Hepatocyte (in vitro differentiated cells): ENCODE data around the gene SPOPL.
"Not testable (repeated sequence)": the region's sequence is repeated elsewhere in the genome, so short reads cannot be mapped to it uniquely, and the experiment has no call there.

Source experiments
- EZH2 ChIP-seq: fragments of 200-600 bp; sonication (generic); IDR thresholded peaks from 2 replicates; pipeline ENCODE4 v1.6.1; 2016; ENCODE audit warnings: antibody characterized with exemption, mild to moderate bottlenecking, borderline replicate concordance
- EZH2phosphoT487 ChIP-seq: fragments of 200-600 bp; sonication (generic); IDR thresholded peaks from one replicate; pipeline ENCODE4 v1.6.1; 2018; ENCODE audit warnings: antibody characterized with exemption, mild to moderate bottlenecking, low read depth, moderate library complexity; ENCODE audit not compliant: unreplicated experiment, severe bottlenecking
- TF ChIP-seq, protein P1 (sequence below): fragments of 200-600 bp; sonication (generic); IDR thresholded peaks from 2 replicates; pipeline ENCODE4 v1.5.1; 2016; ENCODE audit warnings: antibody characterized with exemption, mild to moderate bottlenecking; ENCODE audit not compliant: poor library complexity

DNA sequence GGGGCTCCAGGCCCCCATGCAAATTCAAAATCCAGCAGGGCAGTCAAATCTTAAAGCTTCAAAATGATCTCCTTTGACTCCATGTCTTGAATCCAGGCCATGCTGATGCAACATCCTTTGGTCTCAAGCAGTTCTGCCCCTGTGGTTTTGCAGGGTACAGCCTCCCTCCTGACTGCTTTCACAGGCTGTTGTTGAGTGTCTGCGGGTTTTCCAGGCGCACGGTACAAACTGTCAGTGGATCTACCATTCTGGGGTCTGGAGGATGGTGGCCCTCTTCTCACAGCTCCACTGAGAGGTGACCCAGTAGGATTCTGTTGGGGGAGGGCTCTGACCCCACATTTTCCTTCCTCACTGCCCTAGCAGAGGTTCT is 22.1 kb downstream of the SPOPL start:
- not testable (repeated sequence) for TF ChIP-seq EZH2, EZH2phosphoT487
- TF ChIP-seq, protein P1, sequence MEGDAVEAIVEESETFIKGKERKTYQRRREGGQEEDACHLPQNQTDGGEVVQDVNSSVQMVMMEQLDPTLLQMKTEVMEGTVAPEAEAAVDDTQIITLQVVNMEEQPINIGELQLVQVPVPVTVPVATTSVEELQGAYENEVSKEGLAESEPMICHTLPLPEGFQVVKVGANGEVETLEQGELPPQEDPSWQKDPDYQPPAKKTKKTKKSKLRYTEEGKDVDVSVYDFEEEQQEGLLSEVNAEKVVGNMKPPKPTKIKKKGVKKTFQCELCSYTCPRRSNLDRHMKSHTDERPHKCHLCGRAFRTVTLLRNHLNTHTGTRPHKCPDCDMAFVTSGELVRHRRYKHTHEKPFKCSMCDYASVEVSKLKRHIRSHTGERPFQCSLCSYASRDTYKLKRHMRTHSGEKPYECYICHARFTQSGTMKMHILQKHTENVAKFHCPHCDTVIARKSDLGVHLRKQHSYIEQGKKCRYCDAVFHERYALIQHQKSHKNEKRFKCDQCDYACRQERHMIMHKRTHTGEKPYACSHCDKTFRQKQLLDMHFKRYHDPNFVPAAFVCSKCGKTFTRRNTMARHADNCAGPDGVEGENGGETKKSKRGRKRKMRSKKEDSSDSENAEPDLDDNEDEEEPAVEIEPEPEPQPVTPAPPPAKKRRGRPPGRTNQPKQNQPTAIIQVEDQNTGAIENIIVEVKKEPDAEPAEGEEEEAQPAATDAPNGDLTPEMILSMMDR = not testable (repeated sequence)
